SK-N-SH (cell line): ENCODE data around the gene SENP8.

Source experiments
- CHD2 ChIP-seq: fragments of 150-350 bp; IDR thresholded peaks from 2 replicates; pipeline ENCODE4 v1.6.1; 2018; ENCODE audit warnings: low read length; ENCODE audit not compliant: partially characterized antibody
- CTCF ChIP-seq: fragments of 200-600 bp; sonication (generic); IDR thresholded peaks from 2 replicates; pipeline ENCODE4 v1.6.1; 2017; ENCODE audit warnings: antibody characterized with exemption, mild to moderate bottlenecking, moderate library complexity
- GABPA ChIP-seq: IDR thresholded peaks from 2 replicates; pipeline ENCODE4 v1.4.0; 2012; ENCODE audit warnings: low read depth, mild to moderate bottlenecking
- NFIC ChIP-seq: IDR thresholded peaks from 2 replicates; pipeline ENCODE4 v1.4.0; 2012; ENCODE audit warnings: borderline replicate concordance
- POLR2AphosphoS5 ChIP-seq: IDR thresholded peaks from 2 replicates; pipeline ENCODE4 v1.6.1; 2012; ENCODE audit warnings: low read depth, low read length
- SIN3A ChIP-seq: IDR thresholded peaks from 2 replicates; pipeline ENCODE4 v1.6.1; 2012; ENCODE audit warnings: low read depth, mild to moderate bottlenecking, low read length, moderate library complexity, borderline replicate concordance
- TEAD4 ChIP-seq: IDR thresholded peaks from 2 replicates; pipeline ENCODE4 v1.4.0; 2012; ENCODE audit warnings: mild to moderate bottlenecking, borderline replicate concordance; ENCODE audit not compliant: insufficient read depth
- USF2 ChIP-seq: fragments of 150-350 bp; IDR thresholded peaks from 2 replicates; pipeline ENCODE4 v1.6.1; 2017; ENCODE audit warnings: antibody characterized with exemption, low read length, low read depth, borderline replicate concordance
- YY1 ChIP-seq: IDR thresholded peaks from 2 replicates; pipeline ENCODE4 v1.4.0; 2012; ENCODE audit warnings: low read depth, mild to moderate bottlenecking

- TF ChIP-seq CTCF (no peak), CHD2 (no peak), NFIC (no peak), USF2 (no peak), GABPA (no peak), YY1 (no peak), POLR2AphosphoS5 (no peak), TEAD4 (no peak), SIN3A (no peak)
Measured at GRCh38 chr15:72189250-72189902, 71.2 kb downstream of the SENP8 start.
